ENCODE measurements around the gene ZCCHC24.

ZCCHC24 gene

GRCh38 chr10:79446758-79447084, 1.3 kb upstream of the ZCCHC24 start:
- no peak for DNase-seq (ENCODE audit: low read depth in 2 of 2, low spot score in 1 of 2)

GRCh38 chr10:79445977-79446757, 743 bp upstream of the ZCCHC24 start:
- no peak for DNase-seq (ENCODE audit: low read depth in 2 of 2, low spot score in 1 of 2)

GRCh38 chr10:79444199-79445119, 965 bp downstream of the ZCCHC24 start:
- peak in 1 of 2 donors; percentile 19 for DNase-seq (ENCODE audit: low read depth in 2 of 2, low spot score in 1 of 2)

- DNase-seq (ENCODE audit: low read depth in 2 of 2, low spot score in 1 of 2), result no peak
These were observed 1.9 kb downstream of the ZCCHC24 start for GRCh38 chr10:79443338-79444198.

- DNase-seq (ENCODE audit: low read depth in 2 of 2, low spot score in 1 of 2), result no peak
These were observed 3.0 kb downstream of the ZCCHC24 start for GRCh38 chr10:79442171-79443040.

- DNase-seq (ENCODE audit: low read depth in 2 of 2, low spot score in 1 of 2), result no peak
These were observed 4.0 kb downstream of the ZCCHC24 start for GRCh38 chr10:79441433-79441832.

GRCh38 chr10:79440281-79440680, 5.1 kb downstream of the ZCCHC24 start:
- no peak for DNase-seq (ENCODE audit: low read depth in 2 of 2, low spot score in 1 of 2)

GRCh38 chr10:79438699-79439085, 6.7 kb downstream of the ZCCHC24 start:
- DNase-seq (ENCODE audit: low read depth in 2 of 2, low spot score in 1 of 2), result no peak

- DNase-seq (ENCODE audit: low read depth in 2 of 2, low spot score in 1 of 2), result no peak
These were observed 7.3 kb downstream of the ZCCHC24 start for GRCh38 chr10:79438021-79438698.

GRCh38 chr10:79437111-79437814, 8.2 kb downstream of the ZCCHC24 start:
- no peak for DNase-seq (ENCODE audit: low read depth in 2 of 2, low spot score in 1 of 2)

GRCh38 chr10:79436850-79437103, 8.6 kb downstream of the ZCCHC24 start:
- DNase-seq (ENCODE audit: low read depth in 2 of 2, low spot score in 1 of 2), result no peak

- no peak for DNase-seq (ENCODE audit: low read depth in 2 of 2, low spot score in 1 of 2)
These were observed 9.2 kb downstream of the ZCCHC24 start for GRCh38 chr10:79436066-79436849.

- DNase-seq (ENCODE audit: low read depth in 2 of 2, low spot score in 1 of 2), result no peak
These were observed 10.0 kb downstream of the ZCCHC24 start for GRCh38 chr10:79435271-79436065.

GRCh38 chr10:79434821-79435251, 10.6 kb downstream of the ZCCHC24 start:
- DNase-seq (ENCODE audit: low read depth in 2 of 2, low spot score in 1 of 2), result no peak

GRCh38 chr10:79434223-79434687, 11.2 kb downstream of the ZCCHC24 start:
- no peak for DNase-seq (ENCODE audit: low read depth in 2 of 2, low spot score in 1 of 2)

GRCh38 chr10:79433324-79434222, 11.9 kb downstream of the ZCCHC24 start:
- no peak for DNase-seq (ENCODE audit: low read depth in 2 of 2, low spot score in 1 of 2)

Measured in stimulated activated CD8-positive, alpha-beta memory T cell treated with anti-CD3 and anti-CD28 coated beads, Interleukin-4, amount 100 ng/mL, for 4 hours (primary cell).